Breast epithelium (tissue), 4 donors: ENCODE data around the gene TTC7B. TPM values are rescaled to one million over a fixed set of nuclear protein-coding genes. Genes with fewer than 3 reads are reported as not detected.
A peak's percentile ranks its signal among the peaks of the same experiment; 100 is the strongest.

Experiments used
- DNase-seq, 2 donors: peaks; one replicate each; pipeline ENCODE4 v3.0.0-alpha.2; 2019; ENCODE audit warnings: low spot score in 2 of 2
- H3K27ac ChIP-seq, 2 donors: fragments of 200-600 bp; sonication (generic) in 1 of 2; one replicate each; pipeline ENCODE4 v1.5.1; 2016 to 2019; ENCODE audit warnings: mild to moderate bottlenecking in 1 of 2
- H3K27me3 ChIP-seq, 2 donors: fragments of 200-600 bp; sonication (generic) in 1 of 2; one replicate each; pipeline versions ENCODE4 v1.5.1 to v1.6.0; 2017 to 2019; ENCODE audit warnings: control low read depth in 1 of 2, mild to moderate bottlenecking in 1 of 2
- H3K36me3 ChIP-seq: fragments of 200-600 bp; one replicate; pipeline ENCODE4 v1.5.1; 2019
- H3K4me1 ChIP-seq, 2 donors: fragments of 200-600 bp; sonication (generic); one replicate each; pipeline ENCODE4 v1.5.1; 2016 to 2019; ENCODE audit warnings: control low read depth in 1 of 2
- H3K4me3 ChIP-seq, 3 donors: fragments of 200-600 bp; sonication (generic); 1 replicate in 2 of 3; 2 replicates in 1 of 3; pipeline ENCODE4 v1.5.1; 2016 to 2019; ENCODE audit warnings: mild to moderate bottlenecking in 3 of 3, moderate library complexity in 2 of 3
- H3K9me3 ChIP-seq, 2 donors: fragments of 200-600 bp; sonication (generic) in 1 of 2; one replicate each; pipeline ENCODE4 v1.5.1; 2016 to 2019; ENCODE audit warnings: control low read depth in 1 of 2
- POLR2A ChIP-seq: fragments of 450-650 bp; IDR thresholded peaks from one replicate; pipeline ENCODE4 v1.6.1; 2016; ENCODE audit warnings: antibody characterized with exemption, mild to moderate bottlenecking, moderate library complexity
- POLR2AphosphoS5 ChIP-seq, 3 donors: sonication (generic); formaldehyde crosslinking; IDR thresholded peaks; one replicate each; pipeline ENCODE4 v1.6.1; 2017; ENCODE audit warnings: antibody characterized with exemption in 3 of 3
- intact Hi-C: fragments of 100-400 bp; cut with DNase I; formaldehyde crosslinking; loops from one replicate; pipeline ENCODE4 v1.15.1; 2023; ENCODE audit warnings: low total_unique reads
- total RNA-seq, 3 donors: library from RNA; depleted of rRNA; stranded (reverse); fragments of >200 nt; gene quantifications; one replicate each; pipeline ENCODE4 v1.1.0, GENCODE V29; 2016
- TF ChIP-seq, protein P1 (sequence below), 3 donors: fragments of 450-650 bp; IDR thresholded peaks; one replicate each; pipeline ENCODE4 v1.5.1; 2016 to 2017; ENCODE audit warnings: antibody characterized with exemption in 3 of 3, mild to moderate bottlenecking in 3 of 3, moderate library complexity in 3 of 3

The TTC7B gene
- total RNA-seq, 3 donors from 2014 or later = 14.0 to 29.1 (median 22.0) TPM

- H3K36me3 ChIP-seq = no peaks in the 10 kb centered on the region
These were observed 247.0 kb downstream of the TTC7B start for GRCh38 chr14:90569201-90569600.

GRCh38 chr14:90568405-90568804 is 247.8 kb downstream of the TTC7B start:
- H3K27ac ChIP-seq = peak overlapping the region in 1 of 2 donors; percentile 58
- H3K9me3 ChIP-seq = no peaks in the 10 kb centered on the region
- no peak overlapping the region for H3K4me3 ChIP-seq
- no peaks in the 10 kb centered on the region for H3K4me1 ChIP-seq
- peak in 1 of 2 donors; percentile 38 for DNase-seq
- intact Hi-C loops = loop anchor here (5.0 kb wide), 1 partner anchor 844 kb away; no protein-coding TSS in a partner anchor
- no peak for TF ChIP-seq POLR2A
- no peak for TF ChIP-seq POLR2AphosphoS5 (IDR thresholded peaks at IDR 0.05)
- TF ChIP-seq, protein P1, sequence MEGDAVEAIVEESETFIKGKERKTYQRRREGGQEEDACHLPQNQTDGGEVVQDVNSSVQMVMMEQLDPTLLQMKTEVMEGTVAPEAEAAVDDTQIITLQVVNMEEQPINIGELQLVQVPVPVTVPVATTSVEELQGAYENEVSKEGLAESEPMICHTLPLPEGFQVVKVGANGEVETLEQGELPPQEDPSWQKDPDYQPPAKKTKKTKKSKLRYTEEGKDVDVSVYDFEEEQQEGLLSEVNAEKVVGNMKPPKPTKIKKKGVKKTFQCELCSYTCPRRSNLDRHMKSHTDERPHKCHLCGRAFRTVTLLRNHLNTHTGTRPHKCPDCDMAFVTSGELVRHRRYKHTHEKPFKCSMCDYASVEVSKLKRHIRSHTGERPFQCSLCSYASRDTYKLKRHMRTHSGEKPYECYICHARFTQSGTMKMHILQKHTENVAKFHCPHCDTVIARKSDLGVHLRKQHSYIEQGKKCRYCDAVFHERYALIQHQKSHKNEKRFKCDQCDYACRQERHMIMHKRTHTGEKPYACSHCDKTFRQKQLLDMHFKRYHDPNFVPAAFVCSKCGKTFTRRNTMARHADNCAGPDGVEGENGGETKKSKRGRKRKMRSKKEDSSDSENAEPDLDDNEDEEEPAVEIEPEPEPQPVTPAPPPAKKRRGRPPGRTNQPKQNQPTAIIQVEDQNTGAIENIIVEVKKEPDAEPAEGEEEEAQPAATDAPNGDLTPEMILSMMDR (IDR thresholded peaks at IDR 0.05) = no peak
- H3K27me3 ChIP-seq = no peaks in the 10 kb centered on the region
- no peaks in the 10 kb centered on the region for H3K36me3 ChIP-seq

More at GRCh38 chr14:90569201-90569600, 247.0 kb downstream of the TTC7B start:
- Histone ChIP-seq H3K9me3 (no peaks in the 10 kb centered on the region), H3K27me3 (no peaks in the 10 kb centered on the region), H3K4me3 (no peak overlapping the region), H3K4me1 (no peaks in the 10 kb centered on the region), H3K27ac (peak overlapping the region; percentile 48)
- intact Hi-C loops = loop anchor here (5.0 kb wide), 1 partner anchor 843 kb away; no protein-coding TSS in a partner anchor
- TF ChIP-seq POLR2A = no peak
- DNase-seq = no peak

GRCh38 chr14:90567991-90568390 is 248.2 kb downstream of the TTC7B start:
- Histone ChIP-seq H3K4me3 (no peak overlapping the region), H3K27me3 (no peaks in the 10 kb centered on the region), H3K36me3 (no peaks in the 10 kb centered on the region), H3K9me3 (no peaks in the 10 kb centered on the region), H3K4me1 (no peaks in the 10 kb centered on the region), H3K27ac (peak overlapping the region in 1 of 2 donors; percentile 58)
- TF ChIP-seq, protein P1 (IDR thresholded peaks at IDR 0.05) = no peak
- TF ChIP-seq POLR2A (no peak), POLR2AphosphoS5 (IDR thresholded peaks at IDR 0.05) (no peak)
- no peak for DNase-seq
- intact Hi-C loops = loop anchor here (5.0 kb wide), 1 partner anchor 844 kb away; no protein-coding TSS in a partner anchor

DNA sequence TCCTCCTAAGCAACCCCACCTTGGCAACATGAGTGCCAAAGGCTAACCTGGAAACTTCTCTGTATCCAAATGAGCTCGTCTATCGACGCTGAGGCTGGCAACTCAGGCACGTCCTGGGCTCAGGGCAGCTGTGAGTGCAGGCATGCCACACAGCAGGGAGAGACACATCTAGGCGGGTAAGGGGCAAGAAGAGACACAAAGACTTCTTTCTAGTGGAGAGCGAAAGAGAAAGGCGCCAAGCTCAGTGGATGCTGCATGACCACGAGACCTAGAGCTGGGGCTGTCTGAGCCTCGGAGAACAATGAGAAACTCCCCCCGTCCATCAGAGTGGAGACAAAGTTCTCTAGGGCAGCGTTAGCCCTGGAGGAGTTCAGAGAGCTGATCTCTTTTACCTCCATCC is 249.0 kb downstream of the TTC7B start:
- TF ChIP-seq, protein P1 (IDR thresholded peaks at IDR 0.05) = no peak
- TF ChIP-seq POLR2A (no peak), POLR2AphosphoS5 (IDR thresholded peaks at IDR 0.05) (no peak)
- H3K4me1 ChIP-seq = no peaks in the 10 kb centered on the region

DNA sequence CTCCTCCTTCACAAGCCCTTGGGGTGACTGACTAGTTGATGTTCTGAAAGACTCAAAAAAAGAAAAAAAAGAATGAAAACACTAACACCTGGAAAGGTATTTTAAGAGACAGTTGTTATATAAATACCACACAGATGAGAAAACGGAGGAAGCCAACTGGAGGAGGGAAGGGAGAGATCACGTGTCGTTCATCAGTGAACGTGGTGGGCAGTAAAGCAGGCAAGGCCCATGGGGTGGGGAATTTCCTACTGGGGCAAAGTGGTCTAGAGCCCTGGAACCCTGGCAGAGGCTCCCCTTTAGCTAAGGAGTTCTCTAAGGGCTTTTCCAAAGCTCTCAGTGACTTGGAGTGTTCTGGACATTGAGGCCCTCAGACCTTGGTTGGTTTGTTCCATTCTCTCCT is 249.7 kb downstream of the TTC7B start:
- H3K4me3 ChIP-seq = no peak overlapping the region
- H3K27ac ChIP-seq = no peak overlapping the region
- no peaks in the 10 kb centered on the region for H3K9me3 ChIP-seq
- H3K27me3 ChIP-seq = no peaks in the 10 kb centered on the region
- no peak for DNase-seq
- intact Hi-C loops = loop anchor here (5.0 kb wide), 1 partner anchor 846 kb away; no protein-coding TSS in a partner anchor
- no peaks in the 10 kb centered on the region for H3K36me3 ChIP-seq
- H3K4me1 ChIP-seq = no peaks in the 10 kb centered on the region
- TF ChIP-seq, protein P1 (IDR thresholded peaks at IDR 0.05) = no peak
- no peak for TF ChIP-seq POLR2AphosphoS5 (IDR thresholded peaks at IDR 0.05)
- no peak for TF ChIP-seq POLR2A

More for the DNA sequence above, 249.0 kb downstream of the TTC7B start:
- intact Hi-C loops = loop anchor here (5.0 kb wide), 1 partner anchor 845 kb away; no protein-coding TSS in a partner anchor
- DNase-seq = no peak
- H3K36me3 ChIP-seq = no peaks in the 10 kb centered on the region
- H3K27me3 ChIP-seq = no peaks in the 10 kb centered on the region
- no peaks in the 10 kb centered on the region for H3K9me3 ChIP-seq
- H3K4me3 ChIP-seq = no peak overlapping the region
- no peak overlapping the region for H3K27ac ChIP-seq
